ENCODE measurements around the gene TOX4. TPM values are rescaled to one million over a fixed set of nuclear protein-coding genes. Genes with fewer than 3 reads are reported as not detected.
"Not testable (repeated sequence)": the region's sequence is repeated elsewhere in the genome, so short reads cannot be mapped to it uniquely, and the experiment has no call there.

TOX4 gene
- total RNA-seq, 1 donor from 2014 or later, result 68.1 TPM

- intact Hi-C loops (cut with micrococcal nuclease); H3K9me3 Mint-ChIP-seq; H3K27ac Mint-ChIP-seq; H3K4me1 Mint-ChIP-seq (ENCODE audit: low read depth); H3K4me3 Mint-ChIP-seq (ENCODE audit: low read depth); H3K27me3 Mint-ChIP-seq (ENCODE audit: low read depth); H3K36me3 Mint-ChIP-seq (ENCODE audit: low read depth); DNase-seq (ENCODE audit: low spot score): not testable (repeated sequence)
Measured at GRCh38 chr14:21544588-21544987, 67.6 kb downstream of the TOX4 start.

Other genes starting within 250 kb of the TOX4 start
- 972 and 976 TPM in 2 replicates for gene HNRNPC, start 207.8 kb upstream of the TOX4 start, total RNA-seq
- gene RPGRIP1, start 197.1 kb upstream of the TOX4 start, total RNA-seq, result not detected in 2 replicates
- gene SUPT16H, start 93.2 kb upstream of the TOX4 start, total RNA-seq, result 161 and 168 TPM in 2 replicates
- 120 and 124 TPM in 2 replicates for gene CHD8, start 21.1 kb upstream of the TOX4 start, total RNA-seq
- gene RAB2B, start 236 bp upstream of the TOX4 start, total RNA-seq, result 27.4 and 30.5 TPM in 2 replicates
- 76.7 and 80.5 TPM in 2 replicates for gene METTL3, start 34.1 kb downstream of the TOX4 start, total RNA-seq
- gene SALL2, start 49.2 kb downstream of the TOX4 start, total RNA-seq, result 2.6 and 2.7 TPM in 2 replicates
- gene OR10G3, start 102.9 kb downstream of the TOX4 start, total RNA-seq, result not detected in 2 replicates
- gene OR10G2, start 157.7 kb downstream of the TOX4 start, total RNA-seq, result not detected in 2 replicates
- gene OR4E2, start 176.6 kb downstream of the TOX4 start, total RNA-seq, result not detected in 2 replicates
- gene OR4E1, start 196.6 kb downstream of the TOX4 start, total RNA-seq, result 0.07 TPM in 1 of 2 replicates, not detected in the other

All from activated T-helper 2 cell treated with anti-CD3 and anti-CD28 coated beads, Interferon-gamma antibody, Interleukin-2, Interleukin-4, amounts not matched to agents 10 μg/mL and 5 μg/mL and 100 μg/mL, durations not matched to agents 14 hours and 24 hours and 36 hours (primary cell).